Epithelial cell of prostate (primary cell): Measurements from ENCODE around the gene IQSEC3.

Experiments used
- DNase-seq: peaks from one replicate; pipeline ENCODE4 v3.0.0-alpha.2; 2011; ENCODE audit warnings: low read depth, low spot score
- H3K27ac ChIP-seq: fragments of 450-650 bp; 2 replicates; pipeline ENCODE4 v1.5.1; 2017; ENCODE audit warnings: mild to moderate bottlenecking

Gene IQSEC3

GRCh38 chr12:188910-189621, 122.5 kb downstream of the IQSEC3 start:
- DNase-seq, result no peak
- no peak overlapping the region for H3K27ac ChIP-seq

- no peak overlapping the region for H3K27ac ChIP-seq
- no peak for DNase-seq
Measured at GRCh38 chr12:189622-189962, 123.0 kb downstream of the IQSEC3 start.

- DNase-seq, result no peak
Measured at GRCh38 chr12:190881-191280, 124.3 kb downstream of the IQSEC3 start.

GRCh38 chr12:191541-191940, 125.0 kb downstream of the IQSEC3 start:
- H3K27ac ChIP-seq, result no peak overlapping the region
- no peak for DNase-seq

More at GRCh38 chr12:190881-191280, 124.3 kb downstream of the IQSEC3 start:
- no peak overlapping the region for H3K27ac ChIP-seq

- no peak overlapping the region for H3K27ac ChIP-seq
- no peak for DNase-seq
Measured at GRCh38 chr12:193261-193660, 126.7 kb downstream of the IQSEC3 start.

- H3K27ac ChIP-seq, result no peak overlapping the region
- DNase-seq, result no peak
Measured at GRCh38 chr12:194276-194675, 127.7 kb downstream of the IQSEC3 start.

- H3K27ac ChIP-seq, result no peak overlapping the region
- no peak for DNase-seq
Measured at GRCh38 chr12:195156-195555, 128.6 kb downstream of the IQSEC3 start.

- no peak overlapping the region for H3K27ac ChIP-seq
- no peak for DNase-seq
Measured at GRCh38 chr12:195951-196350, 129.4 kb downstream of the IQSEC3 start.

GRCh38 chr12:196436-196835, 129.9 kb downstream of the IQSEC3 start:
- DNase-seq, result no peak
- H3K27ac ChIP-seq, result no peak overlapping the region

- no peak overlapping the region for H3K27ac ChIP-seq
- DNase-seq, result no peak
Measured at GRCh38 chr12:197347-197746, 130.8 kb downstream of the IQSEC3 start.

- no peak for DNase-seq
- no peak overlapping the region for H3K27ac ChIP-seq
Measured at GRCh38 chr12:197911-198695, 131.5 kb downstream of the IQSEC3 start.

GRCh38 chr12:198705-199104, 132.1 kb downstream of the IQSEC3 start:
- H3K27ac ChIP-seq, result no peak overlapping the region
- no peak for DNase-seq

- DNase-seq, result no peak
- no peak overlapping the region for H3K27ac ChIP-seq
Measured at GRCh38 chr12:201361-201760, 134.8 kb downstream of the IQSEC3 start.

- DNase-seq, result no peak
- H3K27ac ChIP-seq, result no peak overlapping the region
Measured at GRCh38 chr12:202081-202731, 135.6 kb downstream of the IQSEC3 start.

GRCh38 chr12:203074-203461, 136.5 kb downstream of the IQSEC3 start:
- no peak for DNase-seq
- H3K27ac ChIP-seq, result no peak overlapping the region

GRCh38 chr12:203462-204260, 137.1 kb downstream of the IQSEC3 start:
- no peak overlapping the region for H3K27ac ChIP-seq
- DNase-seq, result no peak

- no peak for DNase-seq
- H3K27ac ChIP-seq, result no peak overlapping the region
Measured at GRCh38 chr12:204261-204678, 137.7 kb downstream of the IQSEC3 start.

- no peak overlapping the region for H3K27ac ChIP-seq
- DNase-seq, result no peak
Measured at GRCh38 chr12:205026-205425, 138.5 kb downstream of the IQSEC3 start.

GRCh38 chr12:206746-207440, 140.3 kb downstream of the IQSEC3 start:
- DNase-seq, result no peak
- no peak overlapping the region for H3K27ac ChIP-seq

GRCh38 chr12:207804-208203, 141.2 kb downstream of the IQSEC3 start:
- DNase-seq, result no peak
- no peak overlapping the region for H3K27ac ChIP-seq
